HepG2 (cell line): ENCODE measurements around the gene B3GNT5.

Experiments used
- ATF7-NPFF ChIP-seq: sonication (generic); formaldehyde crosslinking; IDR thresholded peaks from 2 replicates; pipeline ENCODE4 v1.8.1; 2023; ENCODE audit warnings: mild to moderate bottlenecking, low read depth, missing genetic modification reagents, moderate library complexity
- HCFC1 ChIP-seq: fragments of 150-350 bp; IDR thresholded peaks from 2 replicates; pipeline ENCODE4 v1.6.1; 2014; ENCODE audit warnings: low read depth, low read length
- KIAA2018 ChIP-seq: sonication (generic); formaldehyde crosslinking; IDR thresholded peaks from 2 replicates; pipeline ENCODE4 v1.5.0; 2020; ENCODE audit warnings: mild to moderate bottlenecking, missing genetic modification reagents, borderline replicate concordance
- POLR2AphosphoS5 ChIP-seq: IDR thresholded peaks from 2 replicates; pipeline ENCODE4 v1.6.1; 2012; ENCODE audit warnings: low read depth, low read length
- SIN3A ChIP-seq: IDR thresholded peaks from 2 replicates; pipeline ENCODE4 v1.6.1; 2011; ENCODE audit warnings: low read depth, mild to moderate bottlenecking, control low read depth, low read length, borderline replicate concordance
- TBP ChIP-seq: sonication (generic); formaldehyde crosslinking; IDR thresholded peaks from 2 replicates; pipeline ENCODE4 v1.5.0; 2020; ENCODE audit warnings: missing genetic modification reagents
- ZNF253 ChIP-seq: sonication (generic); formaldehyde crosslinking; IDR thresholded peaks from 2 replicates; pipeline ENCODE4 v1.8.0; 2022; ENCODE audit warnings: mild to moderate bottlenecking, missing genetic modification reagents, borderline replicate concordance
- ZNF484 ChIP-seq: sonication (generic); formaldehyde crosslinking; IDR thresholded peaks from 2 replicates; pipeline ENCODE4 v1.5.1; 2020; ENCODE audit warnings: mild to moderate bottlenecking, low read depth, missing genetic modification reagents, borderline replicate concordance
- ZNF546 ChIP-seq: sonication (generic); formaldehyde crosslinking; conservative IDR thresholded peaks from 2 replicates; pipeline ENCODE4 v1.8.1; 2023; ENCODE audit warnings: mild to moderate bottlenecking, missing genetic modification reagents
- ZNF841 ChIP-seq: sonication (generic); formaldehyde crosslinking; IDR thresholded peaks from 2 replicates; pipeline ENCODE4 v1.8.1; 2023; ENCODE audit warnings: missing genetic modification reagents, borderline replicate concordance

DNA sequence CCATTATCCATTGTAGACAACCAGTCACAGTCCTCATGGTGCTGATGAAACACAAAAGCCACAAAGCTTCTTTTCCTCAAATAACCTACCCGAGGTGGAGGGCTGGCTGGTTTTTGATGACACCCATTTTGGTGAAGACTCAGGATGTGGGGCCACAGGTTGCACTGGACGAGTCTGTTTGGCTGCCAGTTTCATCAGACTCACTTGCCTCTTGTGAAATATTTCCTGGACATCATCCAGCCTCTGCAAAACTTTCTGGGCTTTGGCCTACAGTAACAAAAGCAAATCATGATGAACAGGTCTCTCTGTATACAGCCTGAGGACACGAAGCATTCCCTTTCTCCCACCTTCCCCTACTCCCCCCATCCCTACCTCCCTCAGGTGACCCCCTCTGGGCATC lies 42.2 kb downstream of the B3GNT5 start:
- TF ChIP-seq ZNF546 (CRISPR knock-in tag) (no peak), KIAA2018 (no peak), HCFC1 (no peak), ZNF841 (CRISPR knock-in tag) (no peak), SIN3A (no peak), POLR2AphosphoS5 (no peak), TBP (CRISPR knock-in tag) (no peak), ZNF484 (CRISPR knock-in tag) (no peak), ATF7-NPFF (CRISPR knock-in tag) (no peak), ZNF253 (CRISPR knock-in tag) (no peak)
